HG02852 (cell line): ENCODE measurements around the gene PSMD11.

Source experiments
- ATAC-seq: cut with Tn5 transposase; IDR thresholded peaks from one replicate; pipeline ENCODE4 v1.9.1; 2021; ENCODE audit warnings: mild to moderate bottlenecking, moderate library complexity; ENCODE audit not compliant: unreplicated experiment

Gene PSMD11

GRCh38 chr17:32489320-32490100, 45.2 kb downstream of the PSMD11 start:
- no peak for ATAC-seq

DNA sequence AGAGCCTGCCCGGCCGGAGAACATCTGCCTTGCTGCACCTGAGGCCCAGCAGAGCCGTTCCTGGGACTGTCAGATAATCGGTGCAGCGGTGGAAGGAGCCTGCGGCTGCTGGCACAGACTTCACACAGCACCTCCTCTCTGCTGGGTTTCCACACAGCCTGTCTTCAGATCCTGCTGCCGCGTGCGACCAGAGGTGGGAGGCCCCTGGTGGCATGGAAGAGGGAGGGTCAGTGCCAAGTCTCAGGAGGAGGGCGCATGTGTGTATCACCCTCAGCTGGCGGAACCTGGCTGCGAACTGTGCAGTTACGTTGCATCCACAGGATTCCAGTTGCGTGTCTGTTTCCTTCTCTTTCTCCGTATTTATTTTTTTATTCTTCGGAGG, 45.8 kb downstream of the PSMD11 start:
- no peak for ATAC-seq

DNA sequence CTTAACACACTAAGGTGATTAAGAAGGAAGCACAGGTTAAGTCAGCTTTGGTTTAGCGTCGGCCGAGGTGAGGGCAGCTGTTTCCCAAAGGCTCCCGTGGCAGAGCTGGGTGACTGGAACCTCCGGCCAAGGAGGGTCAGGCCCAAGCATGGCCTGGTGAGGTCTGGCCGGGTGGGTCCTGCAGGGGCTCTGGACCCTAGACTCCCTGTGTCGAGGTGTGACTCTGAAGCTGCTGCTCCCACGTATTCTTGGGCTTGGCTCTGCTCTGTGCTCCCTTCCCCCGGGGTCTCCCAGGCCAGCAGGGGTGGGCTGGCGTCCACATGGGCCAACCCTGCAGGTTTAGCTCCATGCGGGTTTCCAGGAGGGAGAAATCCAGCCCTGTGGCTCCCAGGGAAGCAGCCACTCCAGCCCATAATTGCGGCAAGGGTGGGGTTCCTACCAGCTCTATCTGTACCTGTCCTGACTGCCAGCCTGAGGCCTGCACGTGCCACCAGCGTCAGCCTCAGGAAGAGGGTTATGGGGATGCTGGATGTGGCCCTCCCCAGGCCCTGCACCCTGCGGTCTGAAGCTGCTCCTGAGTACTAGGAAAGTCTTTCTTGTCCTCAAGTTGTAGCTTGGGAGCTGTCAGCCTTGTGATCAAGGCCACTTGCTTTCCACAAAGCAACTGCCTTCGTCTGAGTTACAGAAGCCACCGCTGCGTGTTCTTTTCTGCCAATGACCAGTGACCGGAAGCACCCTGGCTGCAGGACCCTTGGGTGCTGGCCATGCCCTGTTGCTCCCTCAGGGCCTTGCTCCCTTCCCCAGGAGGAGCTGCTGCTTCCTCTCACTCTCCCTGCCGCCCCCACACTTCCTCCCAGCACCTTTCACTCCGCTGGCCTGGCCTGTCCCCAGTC, 47.3 kb downstream of the PSMD11 start:
- no peak for ATAC-seq

GRCh38 chr17:32492264-32492589, 47.9 kb downstream of the PSMD11 start:
- ATAC-seq, result no peak

GRCh38 chr17:32492648-32493289, 48.5 kb downstream of the PSMD11 start:
- no peak for ATAC-seq

DNA sequence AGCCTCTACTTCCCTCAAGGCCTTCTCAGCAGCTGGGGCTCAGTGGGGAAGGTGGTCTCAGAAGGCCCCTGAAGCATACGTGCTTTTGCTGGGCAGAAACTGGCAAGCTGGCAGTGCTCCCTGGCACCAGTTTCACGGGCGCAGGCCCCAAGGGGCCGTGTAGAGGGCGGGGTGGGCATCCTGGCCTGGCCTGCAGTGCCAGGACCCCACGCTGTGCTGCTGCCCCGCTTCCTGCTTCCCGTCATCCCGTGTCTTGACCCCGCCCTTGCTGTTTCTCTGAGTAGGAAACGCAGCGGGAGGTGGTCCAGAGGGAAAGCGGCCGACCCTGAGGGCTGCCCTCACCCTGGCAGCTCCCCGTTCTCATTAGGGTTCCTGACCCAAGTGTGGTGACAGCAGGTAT, 49.3 kb downstream of the PSMD11 start:
- ATAC-seq, result no peak

DNA sequence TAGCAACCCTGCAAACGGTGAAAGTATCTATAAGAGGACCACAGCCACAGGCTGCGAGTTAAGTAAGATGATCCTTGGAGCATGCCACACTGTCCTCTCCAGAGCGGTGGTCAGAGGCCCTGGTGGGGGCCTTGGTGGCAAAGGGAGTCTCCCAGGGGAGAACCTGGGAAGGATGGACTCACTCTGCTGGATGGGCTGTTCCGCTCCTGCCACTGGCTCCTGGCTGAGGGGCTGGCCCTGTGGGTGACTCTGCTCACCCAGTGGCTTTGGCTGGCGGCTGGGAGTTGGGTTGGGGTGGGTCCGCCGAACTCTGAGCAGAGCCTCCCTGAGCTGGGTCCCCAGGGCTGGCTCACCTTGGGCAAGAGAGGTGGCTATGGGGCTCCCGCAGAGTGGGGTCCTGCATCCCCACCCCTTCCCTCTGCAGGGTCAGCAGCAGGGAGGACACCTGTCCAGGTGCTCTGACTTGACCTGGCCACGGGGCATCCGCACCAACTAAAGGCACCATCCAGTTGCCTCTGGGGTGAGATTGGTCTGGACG, 49.7 kb downstream of the PSMD11 start:
- ATAC-seq, result no peak

- no peak for ATAC-seq
Measured at GRCh38 chr17:32494621-32495358, 50.5 kb downstream of the PSMD11 start.

DNA sequence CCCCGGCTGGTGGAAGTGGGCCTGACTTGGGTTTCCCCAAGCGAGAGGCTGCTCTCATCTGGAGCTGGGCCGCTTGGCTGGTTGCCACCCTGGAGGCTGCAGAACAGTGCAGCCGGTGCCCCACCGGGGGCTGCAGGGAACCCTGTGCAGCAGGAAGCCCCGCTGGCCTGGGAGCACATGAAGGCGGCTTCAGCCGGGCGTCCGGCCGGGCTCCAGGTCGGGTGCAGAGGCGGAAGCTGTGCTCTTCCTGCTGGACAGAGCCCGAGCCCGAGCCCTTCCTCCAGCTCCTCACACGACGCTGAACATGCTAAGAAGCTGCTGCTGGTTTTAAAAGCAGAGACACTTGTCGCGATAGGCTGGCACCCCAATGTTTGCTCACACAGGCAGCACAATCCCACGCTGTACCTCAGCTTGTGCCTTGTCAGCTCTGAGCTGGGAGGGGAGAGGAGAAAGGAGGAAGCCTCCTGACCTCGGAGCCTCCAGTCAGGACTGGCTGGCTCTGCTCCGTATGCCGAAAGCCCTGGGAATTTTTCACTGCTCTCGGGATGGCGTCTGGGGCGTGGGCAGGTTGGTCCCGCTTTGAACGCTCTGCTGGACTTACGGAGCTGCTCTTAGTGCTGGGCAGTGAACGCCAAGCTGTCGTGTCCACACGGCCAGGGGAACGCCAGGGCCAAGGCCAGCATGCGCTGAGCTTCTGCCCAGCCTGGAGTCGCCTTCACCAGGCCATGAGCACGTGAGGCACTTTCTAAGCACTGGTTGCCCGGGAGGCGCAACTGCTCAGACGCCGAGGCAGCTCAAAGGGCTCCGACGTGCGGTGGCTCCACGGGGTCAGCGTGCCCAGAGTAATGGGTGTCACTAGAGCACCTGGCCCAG, 51.3 kb downstream of the PSMD11 start:
- ATAC-seq, result no peak

GRCh38 chr17:32496395-32497073, 52.2 kb downstream of the PSMD11 start:
- no peak for ATAC-seq

GRCh38 chr17:32497431-32498205, 53.3 kb downstream of the PSMD11 start:
- ATAC-seq, result no peak

DNA sequence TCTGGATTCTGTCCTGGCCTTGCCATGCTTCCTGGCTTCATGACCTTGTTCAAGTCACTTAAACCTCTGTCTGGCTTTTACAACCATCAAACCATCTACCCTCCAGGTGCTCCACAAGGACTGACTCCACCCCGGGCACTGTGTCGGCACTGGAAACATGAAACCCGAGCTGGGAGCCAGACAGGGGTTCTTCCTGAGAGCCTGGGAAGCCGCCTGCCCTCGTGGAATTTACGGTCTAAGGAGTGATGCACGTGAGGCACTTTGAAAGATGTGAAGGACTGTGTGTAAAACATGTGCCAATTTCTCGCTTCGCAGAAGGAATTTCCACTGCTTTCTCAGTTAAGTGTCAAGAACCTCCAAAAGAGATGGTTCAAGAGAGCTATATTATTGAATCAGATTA, 54.1 kb downstream of the PSMD11 start:
- ATAC-seq, result no peak

GRCh38 chr17:32502013-32502412, 57.7 kb downstream of the PSMD11 start:
- no peak for ATAC-seq

DNA sequence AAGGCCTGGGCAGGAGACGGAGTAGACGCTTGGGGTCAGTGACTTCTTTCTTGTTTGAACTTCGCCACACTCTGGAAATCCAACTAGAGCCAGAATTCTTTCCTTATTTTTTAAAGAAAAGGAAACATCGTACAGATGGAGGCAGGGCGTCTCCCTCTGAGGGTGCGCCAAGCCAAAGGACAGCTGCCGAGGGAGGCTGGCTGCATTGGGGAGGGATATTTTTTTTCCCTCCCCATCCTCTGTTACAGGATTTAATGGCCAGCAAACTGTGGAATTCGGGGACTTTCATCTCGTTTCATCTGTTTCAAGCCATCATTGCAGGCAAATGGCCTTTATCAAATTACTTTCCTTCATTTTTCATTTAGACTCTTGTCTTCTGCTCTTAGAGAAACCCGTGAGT, 58.4 kb downstream of the PSMD11 start:
- ATAC-seq, result no peak

GRCh38 chr17:32503251-32504165, 59.2 kb downstream of the PSMD11 start:
- peak; percentile 90 for ATAC-seq

- ATAC-seq, result no peak
Measured at GRCh38 chr17:32504166-32504990, 60.1 kb downstream of the PSMD11 start.

- ATAC-seq, result no peak
Measured at GRCh38 chr17:32508926-32509325, 64.6 kb downstream of the PSMD11 start.
